ENCODE data around the gene PSMB1. TPM values are rescaled to one million over a fixed set of nuclear protein-coding genes. Genes with fewer than 3 reads are reported as not detected.
"Not testable (repeated sequence)": the region's sequence is repeated elsewhere in the genome, so short reads cannot be mapped to it uniquely, and the experiment has no call there.

The PSMB1 gene
- total and polyA plus RNA-seq, 9 of the 15 experiments (the other 6 are each of a cell fraction or from before 2014, with no cell fraction given) = 447 to 2,953 (median 884) TPM

DNA sequence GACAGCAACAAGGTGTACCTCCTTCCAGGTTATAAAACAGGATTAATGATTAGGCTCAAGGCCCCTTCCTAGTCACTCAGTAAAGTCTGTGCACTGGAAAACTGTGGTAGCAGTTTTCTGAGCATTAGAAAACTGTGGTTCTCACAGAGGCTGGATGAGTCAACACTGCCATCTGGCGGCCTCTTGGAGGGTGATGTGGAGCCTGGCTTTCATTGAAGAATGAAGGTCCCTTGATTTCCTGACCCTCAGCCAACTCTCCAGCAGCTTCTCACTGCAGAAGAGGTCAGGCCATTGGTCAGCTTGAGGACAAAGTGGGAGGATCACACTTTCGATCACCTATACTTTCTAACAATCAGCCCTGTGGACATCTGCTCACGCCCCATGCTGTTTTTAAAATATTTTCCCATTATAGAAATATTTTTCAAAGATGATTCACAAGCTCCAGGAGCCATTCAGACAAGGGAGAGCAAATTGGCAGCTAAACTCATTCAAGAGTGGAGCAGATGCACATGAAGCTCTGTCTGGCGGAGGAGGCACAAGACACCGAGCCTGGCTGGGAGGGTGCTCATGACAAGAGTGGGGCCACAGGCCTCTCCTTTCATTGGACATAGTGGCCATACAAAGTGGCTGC lies 23.2 kb downstream of the PSMB1 start (continued):
- TF ChIP-seq, protein P1, sequence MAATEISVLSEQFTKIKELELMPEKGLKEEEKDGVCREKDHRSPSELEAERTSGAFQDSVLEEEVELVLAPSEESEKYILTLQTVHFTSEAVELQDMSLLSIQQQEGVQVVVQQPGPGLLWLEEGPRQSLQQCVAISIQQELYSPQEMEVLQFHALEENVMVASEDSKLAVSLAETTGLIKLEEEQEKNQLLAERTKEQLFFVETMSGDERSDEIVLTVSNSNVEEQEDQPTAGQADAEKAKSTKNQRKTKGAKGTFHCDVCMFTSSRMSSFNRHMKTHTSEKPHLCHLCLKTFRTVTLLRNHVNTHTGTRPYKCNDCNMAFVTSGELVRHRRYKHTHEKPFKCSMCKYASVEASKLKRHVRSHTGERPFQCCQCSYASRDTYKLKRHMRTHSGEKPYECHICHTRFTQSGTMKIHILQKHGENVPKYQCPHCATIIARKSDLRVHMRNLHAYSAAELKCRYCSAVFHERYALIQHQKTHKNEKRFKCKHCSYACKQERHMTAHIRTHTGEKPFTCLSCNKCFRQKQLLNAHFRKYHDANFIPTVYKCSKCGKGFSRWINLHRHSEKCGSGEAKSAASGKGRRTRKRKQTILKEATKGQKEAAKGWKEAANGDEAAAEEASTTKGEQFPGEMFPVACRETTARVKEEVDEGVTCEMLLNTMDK (IDR thresholded peaks at IDR 0.05; ENCODE audit: borderline replicate concordance, insufficient read depth, low read depth, low read length, poor library complexity, severe bottlenecking) = peak; percentile 23
- TF ChIP-seq CC2D1A (IDR thresholded peaks at IDR 0.05) (peak; percentile 71; the same call in 1 of the 2 replicates), TFAM (CRISPR knock-in tag; conservative IDR thresholded peaks at IDR 0.05) (no peak), ZKSCAN8 (CRISPR knock-in tag; IDR thresholded peaks at IDR 0.05) (no peak), STAT5B (CRISPR knock-in tag; IDR thresholded peaks at IDR 0.05) (no peak), ELF1 (tag; IDR thresholded peaks at IDR 0.05) (no peak), BHLHE40 (IDR thresholded peaks at IDR 0.05; ENCODE audit: low read length) (no peak), SAFB (IDR thresholded peaks at IDR 0.05; ENCODE audit: borderline replicate concordance, low read depth, low read length) (no peak), MBD2 (IDR thresholded peaks at IDR 0.05; ENCODE audit: borderline replicate concordance, low read depth) (no peak)

DNA sequence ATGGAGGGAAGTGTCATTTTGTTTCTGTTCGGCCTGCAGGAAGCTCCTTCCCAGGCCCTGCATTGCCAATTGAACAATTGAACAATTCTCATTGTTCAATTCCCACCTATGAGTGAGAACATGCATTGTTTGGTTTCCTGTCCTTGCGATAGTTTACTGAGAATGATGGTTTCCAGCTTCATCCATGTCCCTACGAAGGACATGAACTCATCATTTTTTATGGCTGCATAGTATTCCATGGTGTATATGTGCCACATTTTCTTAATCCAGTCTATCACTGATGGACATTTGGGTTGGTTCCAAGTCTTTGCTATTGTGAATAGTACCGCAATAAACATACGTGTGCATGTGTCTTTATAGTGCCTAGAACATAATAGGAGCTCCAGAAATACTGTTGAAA lies 25.1 kb downstream of the PSMB1 start:
- TF ChIP-seq KDM1A (IDR thresholded peaks at IDR 0.05) (0 out of 4 replicates have a peak, but pooled peaks of 1 of the 2 experiments have one; percentile 12), RBM25 (IDR thresholded peaks at IDR 0.05; ENCODE audit: low read depth, low read length, severe bottlenecking) (peak; percentile 30), BCOR (IDR thresholded peaks at IDR 0.05) (peak; percentile 66), ZNF146 (CRISPR knock-in tag; IDR thresholded peaks at IDR 0.05; ENCODE audit: unreplicated experiment) (peak; percentile 80)
- H4K20me1 ChIP-seq (replicated peaks; ENCODE audit: control insufficient read depth, insufficient read depth, low read length); H3K9me1 ChIP-seq (ENCODE audit: control insufficient read depth, insufficient read depth, low read length); H3K79me2 ChIP-seq (ENCODE audit: control insufficient read depth, insufficient read depth, low read length); H3K4me2 ChIP-seq (ENCODE audit: insufficient read depth, low read length); H3K36me3 ChIP-seq (ENCODE audit: control insufficient read depth, insufficient read depth, low read length); H2AFZ ChIP-seq (ENCODE audit: low read depth, low read length); H3K9ac ChIP-seq (ENCODE audit: insufficient read depth in 1 of 2, low read depth in 2 of 2, low read length in 2 of 2); DNase-seq (ENCODE audit: extremely low read depth in 1 of 4, low spot score in 3 of 4); ATAC-seq; in situ Hi-C loops (cut with MboI); FAIRE-seq; H3K9me3 ChIP-seq (replicated peaks; ENCODE audit: control insufficient read depth, insufficient read depth, low read depth, low read length); H3K4me3 ChIP-seq; BruUV-seq (replicated peaks); H3K4me1 ChIP-seq (replicated peaks in 1 of 2; ENCODE audit: control insufficient read depth in 2 of 2, insufficient read depth in 2 of 2, low read length in 2 of 2); H3K27ac ChIP-seq (ENCODE audit: extremely low read depth, low read depth, low read length); H3K27me3 ChIP-seq (ENCODE audit: control insufficient read depth in 2 of 2, insufficient read depth in 2 of 2, low read length in 2 of 2): not testable (repeated sequence)
- POLR2A ChIA-PET = interaction anchor here (0.6 to 1.8 kb wide), 2 partner anchors 14 to 18 kb away, joined by 4 to 6 read pairs; no protein-coding TSS in a partner anchor
- CTCF ChIA-PET (ENCODE audit: low intra/inter-chr PET ratio) = interaction anchor here (4.6 kb wide), 1 partner anchor 738 kb away, joined by 20 read pairs; no protein-coding TSS in a partner anchor
- intact Hi-C loops (cut with micrococcal nuclease) = loop anchor here (10.0 kb wide), 2 partner anchors 53 to 1633 kb away; no protein-coding TSS in a partner anchor
- WGBS (ENCODE audit: insufficient coverage, low coverage, missing lambda C conversion rate) = 39% methylated on average over 5 of the region's 5 CpGs

Measured in K562 (cell line).